OCI-LY3 (cell line): ENCODE data around the gene NNT.
"Not testable (repeated sequence)": the region's sequence is repeated elsewhere in the genome, so short reads cannot be mapped to it uniquely, and the experiment has no call there.

Experiments
- H2AFZ ChIP-seq: fragments of 200-600, 300-600 bp; shearing (Covaris generic); 2 replicates; pipeline ENCODE4 v1.6.0; 2014; ENCODE audit warnings: antibody characterized with exemption, low read depth, low read length
- H3K27ac ChIP-seq: fragments of 200-600, 300-600 bp; sonication (generic); 2 replicates; pipeline ENCODE4 v1.5.1; 2014; ENCODE audit warnings: mild to moderate bottlenecking, low read length, moderate library complexity, mixed read lengths
- H3K27me3 ChIP-seq: fragments of 200-600, 300-600 bp; sonication (generic); 2 replicates; pipeline ENCODE4 v1.6.1; 2014; ENCODE audit warnings: low read depth, low read length, mixed read lengths
- H3K36me3 ChIP-seq: fragments of 200-600, 300-600 bp; sonication (generic); replicated peaks from 2 replicates; pipeline ENCODE3; 2014; ENCODE audit warnings: low read depth, low read length, mixed read lengths
- H3K4me1 ChIP-seq: fragments of 300-600, 200-600 bp; sonication (generic); 2 replicates; pipeline ENCODE4 v1.6.1; 2014; ENCODE audit warnings: low read length, mixed read lengths
- H3K4me2 ChIP-seq: fragments of 200-600, 300-600 bp; sonication (generic); 2 replicates; pipeline ENCODE4 v1.6.1; 2014; ENCODE audit warnings: low read length, mixed read lengths
- H3K4me3 ChIP-seq: fragments of 300-600, 200-600 bp; sonication (generic); 2 replicates; pipeline ENCODE4 v1.5.1; 2014; ENCODE audit warnings: antibody characterized with exemption, mild to moderate bottlenecking, low read length, moderate library complexity
- H3K79me2 ChIP-seq: fragments of 300-600, 200-600 bp; shearing (Covaris generic); 2 replicates; pipeline ENCODE4 v1.6.1; 2014; ENCODE audit warnings: mild to moderate bottlenecking, low read length, mixed read lengths
- H3K9ac ChIP-seq: fragments of 300-600, 200-600 bp; shearing (Covaris generic); 2 replicates; pipeline ENCODE4 v1.6.0; 2014; ENCODE audit warnings: mild to moderate bottlenecking, low read length, moderate library complexity
- H3K9me3 ChIP-seq: fragments of 200-600, 300-600 bp; shearing (Covaris generic); 2 replicates; pipeline ENCODE4 v1.6.1; 2014; ENCODE audit warnings: low read length, mixed read lengths; ENCODE audit not compliant: insufficient read depth
- H4K20me1 ChIP-seq: fragments of 200-600, 300-600 bp; sonication (generic); 2 replicates; pipeline ENCODE4 v1.6.1; 2016; ENCODE audit warnings: low read length, mixed read lengths; ENCODE audit not compliant: insufficient read depth
- EZH2phosphoT487 ChIP-seq: fragments of 200-600 bp; shearing (Covaris generic); IDR thresholded peaks from 2 replicates; pipeline ENCODE4 v1.6.1; 2018; ENCODE audit warnings: antibody characterized with exemption, mixed run types, low read depth
- TF ChIP-seq, protein P1 (sequence below): fragments of 200-600, 300-600 bp; sonication (generic); IDR thresholded peaks from 2 replicates; pipeline ENCODE4 v1.5.1; 2014; ENCODE audit warnings: antibody characterized with exemption, low read length, low read depth

Gene NNT

DNA sequence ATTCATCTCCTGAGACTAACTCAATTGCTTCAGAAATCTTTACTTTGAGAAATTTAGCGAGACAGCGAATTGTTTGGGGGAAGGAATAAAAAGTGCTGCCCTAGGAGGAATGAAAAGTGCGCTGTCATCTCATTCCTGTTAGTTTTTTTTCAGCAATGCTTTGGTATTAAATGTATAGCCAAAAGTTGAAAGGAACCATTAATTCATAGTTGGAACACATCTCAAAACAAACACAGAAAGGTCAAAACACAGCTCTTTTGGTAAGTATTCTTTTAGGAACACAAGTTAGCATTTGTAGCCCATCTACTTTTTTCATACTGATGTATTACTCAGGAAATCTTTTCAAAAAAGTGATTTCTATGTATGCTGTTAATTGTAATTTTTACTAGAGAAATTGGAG lies 109.1 kb downstream of the NNT start:
- no peaks in the 10 kb centered on the region for H3K27me3 ChIP-seq
- no peaks in the 10 kb centered on the region for H3K36me3 ChIP-seq
- H3K9ac ChIP-seq = no peak overlapping the region
- H3K4me1 ChIP-seq = no peaks in the 10 kb centered on the region
- no peak overlapping the region for H2AFZ ChIP-seq
- TF ChIP-seq EZH2phosphoT487 = no peak
- TF ChIP-seq, protein P1, sequence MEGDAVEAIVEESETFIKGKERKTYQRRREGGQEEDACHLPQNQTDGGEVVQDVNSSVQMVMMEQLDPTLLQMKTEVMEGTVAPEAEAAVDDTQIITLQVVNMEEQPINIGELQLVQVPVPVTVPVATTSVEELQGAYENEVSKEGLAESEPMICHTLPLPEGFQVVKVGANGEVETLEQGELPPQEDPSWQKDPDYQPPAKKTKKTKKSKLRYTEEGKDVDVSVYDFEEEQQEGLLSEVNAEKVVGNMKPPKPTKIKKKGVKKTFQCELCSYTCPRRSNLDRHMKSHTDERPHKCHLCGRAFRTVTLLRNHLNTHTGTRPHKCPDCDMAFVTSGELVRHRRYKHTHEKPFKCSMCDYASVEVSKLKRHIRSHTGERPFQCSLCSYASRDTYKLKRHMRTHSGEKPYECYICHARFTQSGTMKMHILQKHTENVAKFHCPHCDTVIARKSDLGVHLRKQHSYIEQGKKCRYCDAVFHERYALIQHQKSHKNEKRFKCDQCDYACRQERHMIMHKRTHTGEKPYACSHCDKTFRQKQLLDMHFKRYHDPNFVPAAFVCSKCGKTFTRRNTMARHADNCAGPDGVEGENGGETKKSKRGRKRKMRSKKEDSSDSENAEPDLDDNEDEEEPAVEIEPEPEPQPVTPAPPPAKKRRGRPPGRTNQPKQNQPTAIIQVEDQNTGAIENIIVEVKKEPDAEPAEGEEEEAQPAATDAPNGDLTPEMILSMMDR = no peak
- no peak overlapping the region for H3K4me3 ChIP-seq
- no peaks in the 10 kb centered on the region for H3K9me3 ChIP-seq
- no peak overlapping the region for H3K4me2 ChIP-seq
- no peaks in the 10 kb centered on the region for H4K20me1 ChIP-seq
- no peaks in the 10 kb centered on the region for H3K79me2 ChIP-seq
- H3K27ac ChIP-seq = no peak overlapping the region

GRCh38 chr5:43719783-43720182 lies 116.8 kb downstream of the NNT start:
- H3K9ac ChIP-seq, H4K20me1 ChIP-seq, H3K36me3 ChIP-seq, H3K4me1 ChIP-seq, H3K4me2 ChIP-seq, H3K4me3 ChIP-seq, H3K27ac ChIP-seq, H2AFZ ChIP-seq, H3K27me3 ChIP-seq, H3K9me3 ChIP-seq, H3K79me2 ChIP-seq: not testable (repeated sequence)

DNA sequence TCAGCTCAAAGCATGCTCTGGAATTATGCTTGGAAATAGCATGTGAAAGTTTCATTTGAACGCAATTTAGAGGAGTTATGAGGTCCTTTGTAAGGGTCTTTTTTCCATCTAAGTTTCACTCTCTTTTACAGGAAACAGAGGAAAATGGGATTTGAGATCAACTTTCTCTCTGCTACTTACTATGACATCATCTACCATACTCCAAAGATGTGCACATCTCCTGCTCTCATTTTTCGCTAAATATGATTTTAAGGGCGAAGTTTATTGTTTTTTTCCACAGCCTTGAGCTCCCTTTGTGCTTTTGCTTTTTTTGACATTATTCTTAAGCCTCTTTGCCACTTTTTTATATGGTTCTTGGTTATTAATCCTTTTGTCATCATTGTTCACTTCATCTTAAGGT lies 125.6 kb downstream of the NNT start:
- Histone ChIP-seq H3K4me1 (no peaks in the 10 kb centered on the region), H3K9me3 (no peaks in the 10 kb centered on the region), H2AFZ (peak overlapping the region; percentile 77; the same call in 1 of the 2 replicates), H3K36me3 (no peaks in the 10 kb centered on the region), H3K79me2 (no peaks in the 10 kb centered on the region), H3K4me2 (peak overlapping the region; percentile 48), H3K4me3 (peak overlapping the region; percentile 53), H3K9ac (no peak overlapping the region), H4K20me1 (no peaks in the 10 kb centered on the region), H3K27me3 (no peaks in the 10 kb centered on the region), H3K27ac (no peak overlapping the region)
- TF ChIP-seq EZH2phosphoT487 = no peak
- TF ChIP-seq, protein P1 = no peak

- H3K36me3 ChIP-seq = no peaks in the 10 kb centered on the region
- no peak overlapping the region for H3K4me2 ChIP-seq
- no peaks in the 10 kb centered on the region for H3K9me3 ChIP-seq
- H3K27ac ChIP-seq = no peak overlapping the region
- no peaks in the 10 kb centered on the region for H3K27me3 ChIP-seq
- no peak overlapping the region for H2AFZ ChIP-seq
- H3K79me2 ChIP-seq = no peaks in the 10 kb centered on the region
- H4K20me1 ChIP-seq = no peaks in the 10 kb centered on the region
- no peaks in the 10 kb centered on the region for H3K4me1 ChIP-seq
- no peak overlapping the region for H3K9ac ChIP-seq
- H3K4me3 ChIP-seq = no peak overlapping the region
- TF ChIP-seq EZH2phosphoT487 = no peak
- TF ChIP-seq, protein P1 = peak; percentile 67
Measured at GRCh38 chr5:43729846-43730478, 127.0 kb downstream of the NNT start.
